NCI-H2107 treated with DMSO at 0.1 percent for 48 hours (cell line): ENCODE data around the gene NFAT5.
"Not testable (repeated sequence)": the region's sequence is repeated elsewhere in the genome, so short reads cannot be mapped to it uniquely, and the experiment has no call there.

Source experiments
- DNase-seq: peaks from one replicate; lab custom pipeline; 2025; ENCODE audit not compliant: unreplicated experiment; lab: John Stamatoyannopoulos, UW

Gene NFAT5, protein sequence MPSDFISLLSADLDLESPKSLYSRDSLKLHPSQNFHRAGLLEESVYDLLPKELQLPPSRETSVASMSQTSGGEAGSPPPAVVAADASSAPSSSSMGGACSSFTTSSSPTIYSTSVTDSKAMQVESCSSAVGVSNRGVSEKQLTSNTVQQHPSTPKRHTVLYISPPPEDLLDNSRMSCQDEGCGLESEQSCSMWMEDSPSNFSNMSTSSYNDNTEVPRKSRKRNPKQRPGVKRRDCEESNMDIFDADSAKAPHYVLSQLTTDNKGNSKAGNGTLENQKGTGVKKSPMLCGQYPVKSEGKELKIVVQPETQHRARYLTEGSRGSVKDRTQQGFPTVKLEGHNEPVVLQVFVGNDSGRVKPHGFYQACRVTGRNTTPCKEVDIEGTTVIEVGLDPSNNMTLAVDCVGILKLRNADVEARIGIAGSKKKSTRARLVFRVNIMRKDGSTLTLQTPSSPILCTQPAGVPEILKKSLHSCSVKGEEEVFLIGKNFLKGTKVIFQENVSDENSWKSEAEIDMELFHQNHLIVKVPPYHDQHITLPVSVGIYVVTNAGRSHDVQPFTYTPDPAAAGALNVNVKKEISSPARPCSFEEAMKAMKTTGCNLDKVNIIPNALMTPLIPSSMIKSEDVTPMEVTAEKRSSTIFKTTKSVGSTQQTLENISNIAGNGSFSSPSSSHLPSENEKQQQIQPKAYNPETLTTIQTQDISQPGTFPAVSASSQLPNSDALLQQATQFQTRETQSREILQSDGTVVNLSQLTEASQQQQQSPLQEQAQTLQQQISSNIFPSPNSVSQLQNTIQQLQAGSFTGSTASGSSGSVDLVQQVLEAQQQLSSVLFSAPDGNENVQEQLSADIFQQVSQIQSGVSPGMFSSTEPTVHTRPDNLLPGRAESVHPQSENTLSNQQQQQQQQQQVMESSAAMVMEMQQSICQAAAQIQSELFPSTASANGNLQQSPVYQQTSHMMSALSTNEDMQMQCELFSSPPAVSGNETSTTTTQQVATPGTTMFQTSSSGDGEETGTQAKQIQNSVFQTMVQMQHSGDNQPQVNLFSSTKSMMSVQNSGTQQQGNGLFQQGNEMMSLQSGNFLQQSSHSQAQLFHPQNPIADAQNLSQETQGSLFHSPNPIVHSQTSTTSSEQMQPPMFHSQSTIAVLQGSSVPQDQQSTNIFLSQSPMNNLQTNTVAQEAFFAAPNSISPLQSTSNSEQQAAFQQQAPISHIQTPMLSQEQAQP (N-terminal part only)

GRCh38 chr16:69565671-69566239, at the start of gene NFAT5:
Gene NFAT5 (plus strand): TSS chr16:69565966. CDS start chr16:69566302, 336 bp downstream.
- DNase-seq, result peak; percentile 75

DNA sequence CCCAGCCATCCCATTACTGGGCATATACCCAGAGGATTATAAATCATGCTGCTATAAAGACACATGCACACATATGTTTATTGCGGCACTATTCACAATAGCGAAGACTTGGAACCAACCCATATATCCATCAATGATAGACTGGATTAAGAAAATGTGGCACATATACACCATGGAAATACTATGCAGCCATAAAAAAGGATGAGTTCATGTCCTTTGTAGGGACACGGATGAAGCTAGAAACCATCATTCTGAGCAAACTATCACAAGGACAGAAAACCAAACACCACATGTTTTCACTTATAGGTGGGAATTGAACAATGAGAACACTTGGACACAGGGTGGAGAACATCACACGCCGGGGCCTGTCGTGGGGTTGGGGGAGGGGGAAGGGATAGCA, 47.9 kb upstream of the NFAT5 start:
- DNase-seq, result not testable (repeated sequence)

DNA sequence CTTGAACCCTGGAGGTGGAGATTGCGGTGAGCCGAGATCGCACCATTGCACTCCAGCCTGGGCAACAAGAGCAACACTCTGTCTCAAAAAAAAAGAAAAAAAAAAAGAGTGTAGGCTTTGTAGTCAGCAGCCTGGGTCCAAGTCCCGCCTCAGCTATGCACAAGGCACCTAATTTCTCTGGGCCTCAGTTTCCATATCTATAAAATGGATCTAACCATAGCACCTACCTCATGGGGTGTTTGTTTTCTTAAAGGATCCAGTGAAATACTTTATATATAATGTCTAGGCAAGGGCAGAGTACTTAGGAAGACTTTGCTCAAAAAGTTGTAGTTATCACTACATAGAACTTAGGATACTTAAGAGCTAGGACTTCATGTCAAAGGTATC, 45.4 kb upstream of the NFAT5 start:
- no peak for DNase-seq

GRCh38 chr16:69520800-69521602, 44.8 kb upstream of the NFAT5 start:
- DNase-seq, result no peak

GRCh38 chr16:69522041-69522578, 43.7 kb upstream of the NFAT5 start:
- no peak for DNase-seq

DNA sequence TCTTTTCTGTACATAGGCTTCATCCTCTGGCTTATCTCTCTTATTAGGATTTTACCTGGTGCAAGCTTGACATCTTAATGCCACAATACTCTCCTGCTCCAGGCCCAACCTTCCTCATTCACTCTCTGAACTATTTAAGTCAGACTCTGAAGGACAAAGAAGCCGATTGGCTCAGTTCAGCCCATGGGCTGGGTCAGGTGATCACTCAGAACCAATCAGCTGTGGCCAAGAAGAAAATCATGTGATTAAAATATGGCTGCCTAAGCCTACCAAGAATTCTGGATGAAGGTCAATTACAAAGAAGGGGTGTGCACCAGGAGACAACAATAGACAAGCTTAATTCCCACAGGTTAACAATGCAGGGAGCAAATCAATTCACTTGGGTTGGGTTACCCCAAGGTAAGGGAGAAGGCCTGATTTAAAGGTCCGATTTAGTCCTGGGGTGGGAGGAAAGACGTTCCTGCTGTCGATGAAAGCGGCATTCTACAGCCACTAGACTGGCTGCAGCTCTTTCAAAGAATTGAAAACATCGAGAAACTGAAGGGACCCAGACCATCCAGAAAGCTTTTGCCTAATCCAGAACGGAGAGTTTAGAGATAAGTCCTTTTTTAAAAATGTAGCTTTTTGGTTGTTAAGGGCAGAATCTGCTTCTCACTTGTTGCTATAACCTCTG, 42.9 kb upstream of the NFAT5 start:
- no peak for DNase-seq

GRCh38 chr16:69523566-69524305, 42.0 kb upstream of the NFAT5 start:
- no peak for DNase-seq

DNA sequence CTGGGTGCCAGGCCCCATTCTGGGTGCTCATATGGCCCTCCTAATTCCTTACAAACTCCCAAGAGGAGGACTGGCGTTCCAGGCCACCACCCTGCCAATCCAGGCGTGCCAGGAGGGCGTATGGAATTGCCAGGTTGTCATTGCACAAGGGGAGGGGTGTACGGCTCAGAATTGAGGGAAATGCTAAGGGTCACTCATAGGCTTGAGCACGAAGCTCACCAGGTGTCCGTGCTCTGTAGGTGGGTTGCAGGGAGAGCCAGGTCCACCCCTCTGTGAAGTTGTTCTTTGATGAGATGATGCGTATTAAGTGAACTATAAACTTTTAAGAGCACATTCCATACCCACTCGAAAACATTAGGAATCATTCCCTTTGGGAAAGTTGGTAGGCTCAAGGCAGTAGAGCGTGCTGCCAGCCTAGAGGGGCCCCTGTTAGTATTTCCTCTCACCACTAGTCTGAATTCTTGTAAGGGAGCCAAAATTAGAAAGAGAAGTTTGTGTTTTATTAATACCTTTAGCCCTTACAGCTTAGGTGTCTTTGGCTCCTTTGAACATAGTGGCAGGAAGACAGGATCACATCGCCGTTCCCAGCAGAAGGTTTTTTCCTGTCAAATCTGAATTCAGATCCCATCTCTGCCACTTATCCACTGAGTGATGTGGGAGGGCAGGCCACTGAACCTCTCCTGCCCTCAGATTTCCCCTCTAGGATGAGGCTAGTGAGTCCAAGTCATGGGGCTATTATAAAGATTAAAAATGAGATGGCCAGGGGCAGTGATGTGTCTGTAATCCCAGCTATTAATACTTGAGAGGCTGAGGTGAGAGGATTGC, 38.7 kb upstream of the NFAT5 start:
- no peak for DNase-seq

DNA sequence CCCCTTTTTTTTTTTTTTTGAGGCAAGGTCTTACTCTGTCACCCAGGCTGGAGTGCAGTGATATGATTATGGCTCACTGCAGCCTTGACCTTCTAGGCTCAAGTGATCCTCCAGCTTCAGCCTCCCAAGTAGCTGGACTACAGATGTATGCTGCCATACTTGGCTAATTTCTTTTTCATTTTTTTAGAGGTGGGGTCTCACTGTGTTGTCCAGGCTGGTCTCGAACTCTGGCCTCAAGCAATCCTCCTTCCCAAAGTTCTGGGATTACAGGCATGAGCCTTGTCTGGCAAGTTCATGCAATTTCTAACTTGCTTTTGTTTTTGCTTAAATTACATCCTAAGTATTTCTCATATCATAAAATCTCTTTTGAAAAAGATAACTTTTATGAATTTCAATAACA, 33.8 kb upstream of the NFAT5 start:
- no peak for DNase-seq

- DNase-seq, result no peak
Measured at GRCh38 chr16:69532641-69533455, 32.9 kb upstream of the NFAT5 start.

DNA sequence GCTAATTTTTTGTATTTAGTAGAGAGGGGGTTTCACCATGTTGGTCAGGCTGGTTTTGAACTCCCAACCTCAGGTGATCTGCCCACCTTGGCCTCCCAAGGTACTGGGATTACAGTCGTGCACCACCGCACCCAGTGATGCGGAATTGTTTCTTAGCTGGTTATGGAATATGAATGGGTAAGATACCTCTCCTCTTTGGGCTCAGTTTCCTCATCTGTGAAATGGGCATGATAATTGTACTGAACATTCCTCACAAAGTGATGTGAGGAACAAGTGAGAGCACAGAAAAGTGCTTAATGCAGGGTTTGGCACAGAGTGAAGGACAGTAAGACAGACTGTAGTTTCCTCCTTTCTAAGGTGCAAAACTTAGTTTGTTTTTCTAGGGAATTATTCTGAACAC, 31.0 kb upstream of the NFAT5 start:
- no peak for DNase-seq

GRCh38 chr16:69535123-69536050, 30.4 kb upstream of the NFAT5 start:
- no peak for DNase-seq

GRCh38 chr16:69537706-69538080, 28.1 kb upstream of the NFAT5 start:
- DNase-seq, result no peak

DNA sequence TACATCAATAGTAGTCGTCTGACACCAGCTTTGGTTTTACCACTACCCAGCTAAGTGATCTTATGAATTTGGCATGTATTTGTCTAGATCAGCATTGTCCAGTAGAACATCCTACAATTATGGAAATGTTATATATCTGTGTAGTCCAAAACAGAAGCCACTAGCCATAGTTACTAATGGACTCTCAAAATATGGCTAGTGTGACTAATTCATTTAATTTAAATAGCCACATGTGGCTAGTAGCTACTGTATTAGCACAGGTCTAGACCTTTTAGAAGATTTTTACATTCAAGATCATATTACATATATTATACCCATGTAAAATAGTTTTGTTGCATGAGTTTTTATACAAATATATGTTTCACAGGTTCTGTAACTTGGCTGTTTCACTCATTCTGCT, 27.0 kb upstream of the NFAT5 start:
- DNase-seq, result no peak

DNA sequence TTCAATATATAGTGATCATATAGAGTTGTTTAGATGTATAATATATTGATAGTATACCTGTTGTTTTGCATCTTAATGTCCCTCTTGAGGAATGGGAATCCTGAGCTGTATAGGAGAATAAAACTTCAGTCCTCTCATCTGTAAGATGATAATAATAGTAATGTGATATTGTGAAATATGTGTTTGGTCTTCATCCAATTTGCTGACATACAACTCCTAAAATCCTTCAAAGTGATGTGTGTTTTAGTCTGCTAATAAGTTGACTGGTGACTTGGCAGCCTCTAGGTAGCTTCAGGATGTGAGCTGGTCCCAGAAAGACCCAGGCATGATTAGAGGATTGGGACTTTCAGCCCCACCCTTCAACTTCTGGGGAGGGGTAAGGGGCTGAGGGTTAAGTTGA, 22.8 kb upstream of the NFAT5 start:
- no peak for DNase-seq

DNA sequence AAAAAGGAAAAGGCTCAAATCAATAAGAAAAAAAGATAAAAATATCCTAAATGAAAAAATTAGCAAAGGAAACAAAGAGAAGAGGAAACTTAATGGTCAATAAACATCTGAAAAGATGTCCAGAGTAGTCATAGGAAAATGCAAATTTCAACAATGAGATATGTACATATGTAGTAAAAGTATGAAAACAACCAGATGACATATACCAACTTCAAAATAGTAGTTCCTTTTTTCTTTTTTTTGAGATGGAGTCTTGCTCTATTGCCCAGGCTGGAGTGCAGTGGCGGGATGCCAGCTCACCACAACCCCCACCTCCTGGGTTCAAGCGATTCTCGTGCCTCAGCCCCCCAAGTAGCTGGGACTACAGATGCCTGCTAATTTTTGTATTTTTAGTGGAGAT, 21.7 kb upstream of the NFAT5 start:
- no peak for DNase-seq
